NCI-H1694 treated with DMSO at 0.1 percent for 48 hours (cell line): ENCODE results near the gene DYNLL2.
"Not testable (repeated sequence)": the region's sequence is repeated elsewhere in the genome, so short reads cannot be mapped to it uniquely, and the experiment has no call there.

Experiments used
- DNase-seq: peaks from one replicate; lab custom pipeline; 2025; lab: John Stamatoyannopoulos, UW

The DYNLL2 gene

DNA sequence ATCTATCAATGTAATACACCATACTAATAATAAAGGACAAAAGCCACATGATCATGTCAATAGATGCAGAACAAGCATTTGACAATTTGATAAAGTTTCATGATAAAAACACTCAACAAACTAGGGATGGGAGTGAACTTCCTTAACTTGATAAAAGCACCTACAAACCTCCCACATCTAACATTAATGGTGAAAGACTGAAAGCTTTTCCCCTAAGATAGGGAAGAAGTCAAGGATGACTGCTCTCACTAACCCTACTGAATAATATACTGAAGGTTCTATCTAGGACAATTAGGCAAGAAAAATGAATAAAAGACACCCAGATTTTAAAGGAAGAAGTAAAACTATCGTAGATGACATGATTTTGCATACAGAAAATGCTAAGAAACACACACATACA is 10.4 kb upstream of the DYNLL2 start:
- DNase-seq: no peak

DNA sequence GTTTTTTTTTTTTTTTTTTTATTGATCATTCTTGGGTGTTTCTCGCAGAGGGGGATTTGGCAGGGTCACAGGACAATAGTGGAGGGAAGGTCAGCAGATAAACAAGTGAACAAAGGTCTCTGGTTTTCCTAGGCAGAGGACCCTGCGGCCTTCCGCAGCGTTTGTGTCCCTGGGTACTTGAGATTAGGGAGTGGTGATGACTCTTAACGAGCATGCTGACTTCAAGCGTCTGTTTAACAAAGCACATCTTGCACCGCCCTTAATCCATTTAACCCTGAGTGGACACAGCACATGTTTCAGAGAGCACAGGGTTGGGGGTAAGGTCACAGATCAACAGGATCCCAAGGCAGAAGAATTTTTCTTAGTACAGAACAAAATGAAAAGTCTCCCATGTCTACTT is 10.0 kb upstream of the DYNLL2 start:
- not testable (repeated sequence) for DNase-seq

DNA sequence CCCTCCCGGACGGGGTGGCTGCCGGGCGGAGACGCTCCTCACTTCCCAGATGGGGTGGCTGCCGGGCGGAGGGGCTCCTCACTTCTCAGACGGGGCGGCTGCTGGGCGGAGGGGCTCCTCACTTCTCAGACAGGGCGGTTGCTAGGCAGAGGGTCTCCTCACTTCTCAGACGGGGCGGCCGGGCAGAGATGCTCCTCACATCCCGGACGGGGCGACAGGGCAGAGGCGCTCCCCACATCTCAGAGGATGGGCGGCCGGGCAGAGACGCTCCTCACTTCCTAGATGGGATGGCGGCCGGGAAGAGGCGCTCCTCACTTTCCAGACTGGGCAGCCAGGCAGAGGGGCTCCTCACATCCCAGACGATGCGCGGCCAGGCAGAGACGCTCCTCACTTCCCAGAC is 8.8 kb upstream of the DYNLL2 start:
- not testable (repeated sequence) for DNase-seq

DNA sequence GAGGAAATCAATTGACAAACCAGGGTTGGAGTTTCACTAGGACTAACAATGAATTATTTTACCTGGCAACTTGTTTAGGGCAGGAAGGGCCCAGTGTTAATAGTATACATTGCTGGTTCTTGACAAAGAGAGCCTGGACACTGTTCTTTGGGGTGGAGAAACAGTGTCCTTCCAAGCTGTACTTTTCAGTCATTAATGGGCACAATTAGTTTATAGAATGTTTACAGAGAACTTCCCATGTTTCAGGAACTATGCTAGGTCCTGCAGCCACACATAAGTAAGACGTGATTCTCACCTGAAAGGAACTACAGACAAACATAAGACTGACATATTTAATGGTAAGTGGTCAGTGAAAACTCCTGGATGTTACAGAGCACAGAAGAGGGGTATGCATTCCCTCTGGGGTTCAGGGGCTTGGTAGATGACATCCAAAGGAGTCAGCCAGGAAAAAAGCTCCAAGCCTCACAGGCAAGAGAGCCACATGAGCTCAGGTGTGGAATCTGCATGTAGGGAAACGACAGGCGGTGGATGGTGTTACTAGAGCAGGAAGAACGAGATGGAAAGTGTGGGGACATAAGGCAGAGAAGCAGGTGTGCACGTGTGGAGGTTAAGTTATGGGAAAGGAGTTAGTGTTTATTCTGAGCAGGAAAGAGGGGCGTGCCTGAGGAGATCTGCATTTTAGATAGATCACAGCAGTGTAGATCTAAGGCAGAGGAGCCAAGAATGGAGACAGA is 3.8 kb upstream of the DYNLL2 start:
- DNase-seq: no peak

DNA sequence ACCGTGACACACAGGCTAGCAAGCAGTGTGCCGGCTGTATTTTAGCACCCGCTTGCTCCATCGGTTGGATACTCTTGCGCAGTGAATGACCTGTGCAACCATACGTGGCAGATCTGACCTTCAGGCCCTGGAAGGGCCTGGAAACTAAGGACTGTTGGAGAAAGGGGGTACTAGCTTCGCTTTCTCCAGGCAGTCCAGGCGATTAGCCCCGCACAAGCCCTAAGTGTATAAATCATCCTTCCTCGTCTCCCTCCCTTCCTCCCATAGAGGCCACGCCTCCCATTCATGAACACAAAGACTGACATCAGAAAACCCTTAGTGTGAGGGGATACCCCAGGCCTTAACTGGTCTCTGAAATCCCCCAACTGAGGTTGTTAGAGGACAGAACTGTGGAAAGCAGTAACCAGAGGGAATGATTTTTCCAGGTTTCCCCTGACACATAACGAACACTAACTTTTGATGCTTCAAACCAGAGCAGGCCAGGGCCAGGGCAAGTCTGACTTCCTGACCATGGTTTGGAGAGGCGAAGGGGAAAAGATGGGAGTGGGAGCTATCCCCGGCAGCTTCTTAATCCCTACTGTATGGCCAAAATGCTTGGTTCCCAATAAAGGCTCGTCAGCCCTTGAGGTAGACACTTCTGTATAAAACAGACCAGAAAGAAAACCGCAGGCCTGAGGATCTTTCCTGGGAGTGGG is 1.4 kb upstream of the DYNLL2 start:
- no peak for DNase-seq

DNA sequence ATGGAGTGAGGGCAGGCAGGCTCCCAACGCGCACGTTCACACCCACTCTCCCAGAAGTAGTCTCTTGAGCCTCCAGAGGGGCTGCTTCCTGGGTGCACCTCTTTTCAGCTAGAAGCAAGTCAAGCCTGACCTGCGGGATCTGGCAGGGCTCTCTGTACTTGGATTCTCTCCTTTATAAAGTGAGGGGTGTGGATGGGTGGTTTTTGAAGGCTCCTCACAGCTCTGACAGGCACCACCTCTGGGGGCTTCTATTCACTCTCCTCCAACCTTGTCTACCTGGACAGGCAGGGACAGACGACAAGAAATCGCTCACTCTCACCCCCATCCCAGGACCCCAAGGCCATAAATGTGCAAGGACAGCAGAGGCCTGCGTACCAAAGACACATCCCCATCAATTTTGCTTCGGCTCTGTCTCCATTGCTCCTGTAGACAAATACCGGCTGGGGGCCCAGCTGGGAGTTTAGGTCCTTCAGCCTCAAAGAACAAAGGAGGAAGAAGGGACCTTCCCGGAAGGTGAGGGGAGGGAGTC is 814 bp upstream of the DYNLL2 start:
- DNase-seq: no peak

DNA sequence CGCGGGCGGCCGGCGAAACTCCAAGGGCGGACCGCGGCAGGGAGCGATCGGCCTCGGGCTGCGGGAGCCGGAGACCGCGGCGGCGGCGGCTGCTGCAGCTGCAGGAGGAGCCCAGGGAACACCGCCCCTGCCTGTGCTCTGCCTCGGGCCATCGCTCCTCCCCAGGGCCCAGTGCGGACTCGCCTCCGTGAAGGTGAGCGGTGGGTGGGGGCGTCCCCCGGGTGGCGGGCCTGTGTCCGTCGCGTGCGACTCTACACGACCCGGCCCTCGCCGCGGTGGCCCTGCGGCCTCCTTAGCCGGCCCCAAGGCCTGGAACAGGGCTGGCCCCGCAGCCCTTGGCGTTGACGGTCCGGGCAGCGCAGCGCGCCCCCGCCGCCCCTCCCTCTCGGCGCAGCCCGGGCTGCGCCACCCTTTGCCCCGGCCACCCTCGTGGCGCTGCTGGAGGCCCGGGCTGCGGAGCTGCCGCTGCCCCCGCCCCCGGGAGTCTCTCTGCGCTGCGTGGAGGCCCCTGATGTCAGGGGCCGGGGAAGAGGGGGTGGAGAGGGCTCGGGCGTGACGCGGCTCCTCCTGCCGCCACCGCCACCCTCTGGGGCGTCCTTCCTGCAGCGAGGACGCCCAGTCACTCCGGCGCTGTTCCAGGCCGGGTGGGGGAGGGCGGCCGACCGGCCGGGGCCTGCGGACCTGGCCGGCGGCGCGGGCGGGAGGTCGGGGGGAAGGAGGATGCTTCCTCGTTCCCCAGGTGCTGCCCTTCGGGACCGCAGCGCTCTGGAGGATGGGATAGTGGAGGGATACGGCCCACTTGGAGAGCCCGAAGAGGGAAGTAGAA is 485 bp downstream of the DYNLL2 start:
- no peak for DNase-seq

DNA sequence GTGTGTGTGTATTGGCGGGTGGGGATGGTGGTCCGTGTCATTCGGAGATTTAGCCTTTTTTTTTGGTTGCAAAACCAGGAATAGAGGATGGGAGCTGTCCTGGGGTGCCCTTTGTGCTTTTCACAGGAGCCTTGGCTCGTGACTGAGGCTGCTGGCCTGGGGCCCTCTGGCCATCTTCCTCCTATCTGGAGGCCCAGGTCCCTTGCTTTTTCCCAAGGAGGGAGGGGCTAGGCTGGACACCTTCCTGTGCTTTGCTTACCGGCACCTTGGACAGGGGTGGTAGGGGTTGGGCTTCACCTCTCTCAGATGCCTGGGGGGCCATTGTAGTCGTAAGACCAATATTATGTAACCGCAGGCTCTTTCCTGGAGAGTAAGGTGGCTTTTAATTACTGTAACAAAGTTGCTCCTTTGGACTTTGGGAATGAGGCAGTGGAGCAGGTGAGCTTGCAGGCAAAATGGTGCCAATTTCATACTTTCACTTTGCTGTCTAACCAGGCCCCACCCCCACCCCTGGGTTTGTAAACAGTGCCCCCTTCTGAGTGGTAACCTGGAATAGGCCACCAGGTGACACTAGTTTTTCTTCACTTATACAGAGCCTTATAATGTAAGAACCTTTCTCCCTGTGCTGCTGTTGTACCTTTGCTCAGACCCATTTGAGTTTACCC is 1.2 kb downstream of the DYNLL2 start:
- peak; percentile 14 for DNase-seq

DNA sequence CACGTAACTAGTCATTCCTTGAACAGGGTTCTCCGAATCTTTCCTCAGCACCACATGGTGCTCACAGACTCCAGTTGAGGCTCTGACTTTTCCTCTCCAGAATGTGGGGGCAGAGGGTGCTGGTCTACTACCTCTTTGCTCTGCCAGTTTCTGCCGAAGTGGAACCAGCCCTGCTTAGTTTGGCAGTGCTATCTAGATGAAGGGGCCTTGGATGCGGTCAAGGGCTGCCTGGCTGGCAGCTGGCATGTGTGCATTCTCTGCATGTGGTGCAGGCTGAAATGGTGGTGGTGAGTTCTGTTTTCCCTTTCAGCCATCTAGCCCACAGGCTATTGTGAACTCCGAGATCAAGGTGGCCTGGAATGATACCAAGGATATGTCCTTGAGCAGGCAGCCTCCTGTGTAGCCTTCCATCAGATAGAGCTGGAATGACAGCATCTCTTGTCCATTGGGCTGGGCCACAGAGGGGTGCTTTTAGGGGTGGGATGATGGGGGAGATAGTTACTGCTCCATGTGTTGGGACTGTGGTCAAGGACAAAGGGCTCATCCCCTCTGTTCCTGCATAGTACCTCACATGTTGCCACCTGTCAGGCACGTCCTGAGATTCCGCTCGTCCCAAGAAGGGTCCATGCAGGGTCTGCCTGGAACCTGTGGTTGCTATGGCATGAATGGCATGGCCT is 2.0 kb downstream of the DYNLL2 start:
- no peak for DNase-seq

DNA sequence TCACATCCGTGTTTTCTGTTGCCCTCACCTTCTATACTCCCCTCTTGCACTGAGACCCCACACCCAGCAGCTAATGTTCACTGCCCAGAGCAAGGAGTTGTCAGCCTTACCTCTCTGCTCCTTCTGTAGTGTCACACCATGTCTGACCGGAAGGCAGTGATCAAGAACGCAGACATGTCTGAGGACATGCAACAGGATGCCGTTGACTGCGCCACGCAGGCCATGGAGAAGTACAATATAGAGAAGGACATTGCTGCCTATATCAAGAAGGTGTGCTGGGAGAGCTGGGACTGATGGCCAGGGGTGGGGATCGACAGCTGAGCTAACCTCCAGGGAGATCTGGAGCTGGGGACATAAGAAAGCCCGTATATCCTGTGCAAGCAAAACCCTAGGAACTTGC is 3.7 kb downstream of the DYNLL2 start:
- DNase-seq: no peak

DNA sequence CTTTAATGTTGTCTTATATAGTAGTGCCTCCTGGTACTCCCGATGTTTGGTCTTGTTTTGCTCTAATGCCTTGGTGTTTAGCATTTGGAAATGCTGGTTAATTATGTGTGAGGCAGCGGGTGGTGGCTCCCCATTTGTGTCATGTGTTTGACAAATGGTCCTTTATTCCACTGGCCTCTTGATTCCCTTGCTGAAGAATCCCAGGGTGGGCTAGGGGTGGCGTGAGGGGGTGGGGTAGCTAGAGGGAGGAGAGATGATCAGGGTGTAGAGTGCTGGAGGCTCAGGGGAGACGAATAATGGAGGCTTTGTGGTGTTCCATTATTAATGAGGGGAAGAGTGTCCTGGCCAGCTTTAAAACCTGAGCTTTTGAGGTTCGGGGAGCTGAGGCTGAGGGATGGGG is 5.4 kb downstream of the DYNLL2 start:
- DNase-seq: no peak

DNA sequence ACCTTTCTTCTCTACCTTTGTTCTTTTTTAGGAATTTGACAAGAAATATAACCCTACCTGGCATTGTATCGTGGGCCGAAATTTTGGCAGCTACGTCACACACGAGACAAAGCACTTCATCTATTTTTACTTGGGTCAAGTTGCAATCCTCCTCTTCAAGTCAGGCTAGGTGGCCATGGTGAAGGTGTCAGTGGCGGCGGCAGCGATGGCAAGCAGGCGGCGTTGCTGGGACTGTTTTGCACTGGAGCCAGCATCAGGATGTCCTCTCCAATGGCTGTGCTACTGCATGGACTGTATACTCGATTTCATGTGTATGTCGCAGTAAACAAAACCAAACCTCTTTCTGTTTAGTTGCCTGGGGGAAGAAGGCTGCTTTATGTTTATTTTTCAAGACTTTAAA is 5.9 kb downstream of the DYNLL2 start:
- DNase-seq: no peak

DNA sequence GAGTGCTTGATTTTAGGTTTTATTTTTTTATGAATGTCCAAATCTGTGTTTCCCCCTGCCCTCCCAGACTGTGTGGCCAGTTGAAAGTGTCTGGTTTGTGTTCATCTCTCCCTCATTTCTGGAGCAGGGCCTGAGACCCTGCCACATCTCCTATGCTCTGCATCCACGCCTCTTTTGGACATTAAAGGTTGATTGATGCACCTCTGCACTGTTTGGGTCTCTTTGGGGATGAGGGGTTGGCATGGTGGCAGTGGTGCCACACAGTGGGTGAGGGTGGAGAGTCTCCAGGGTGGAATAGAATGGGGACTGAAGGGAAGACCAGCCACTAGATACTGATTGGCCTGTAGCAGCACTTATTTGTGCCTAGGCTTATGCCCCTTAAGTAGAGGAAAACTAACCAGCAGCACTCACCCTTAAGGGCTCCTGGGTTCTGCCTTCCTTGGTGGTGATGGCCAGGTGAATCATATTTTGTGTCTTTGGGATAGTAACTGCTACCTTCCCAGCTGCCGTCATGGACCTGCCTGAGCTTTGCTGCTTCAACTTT is 7.9 kb downstream of the DYNLL2 start:
- DNase-seq: no peak

DNA sequence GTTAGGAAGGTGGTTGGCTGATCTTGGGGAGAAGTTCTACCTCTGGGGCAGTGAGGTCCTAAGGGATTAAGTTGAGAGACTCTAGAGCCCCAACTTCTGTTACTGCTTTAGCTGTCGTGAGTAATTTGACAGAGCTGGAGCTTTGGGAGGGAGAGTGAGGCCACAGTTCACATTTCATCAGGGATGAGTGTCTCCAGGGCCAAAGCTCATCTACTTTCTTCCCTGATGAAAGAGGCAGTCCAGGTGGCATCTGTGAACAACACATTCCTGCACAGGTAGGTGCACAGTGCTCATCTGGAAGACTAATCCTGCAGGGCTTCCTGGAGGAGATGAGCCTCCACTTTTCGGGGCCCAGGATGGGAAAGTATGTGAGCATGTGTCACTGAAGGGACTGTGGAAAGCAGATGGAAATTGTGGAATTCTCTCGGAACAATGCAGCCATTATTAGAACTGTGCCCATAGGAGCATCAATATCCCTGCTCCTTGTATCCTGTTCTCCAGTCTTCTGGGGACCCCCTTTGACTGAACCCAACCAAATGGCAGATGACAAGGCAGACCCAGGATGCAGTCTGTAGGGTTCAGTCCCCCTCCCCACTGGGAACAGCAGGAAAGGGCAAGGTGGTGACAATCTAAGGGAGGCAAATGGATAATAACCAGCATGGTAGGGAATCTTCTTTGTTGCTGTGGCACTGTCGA is 9.0 kb downstream of the DYNLL2 start:
- DNase-seq: no peak

DNA sequence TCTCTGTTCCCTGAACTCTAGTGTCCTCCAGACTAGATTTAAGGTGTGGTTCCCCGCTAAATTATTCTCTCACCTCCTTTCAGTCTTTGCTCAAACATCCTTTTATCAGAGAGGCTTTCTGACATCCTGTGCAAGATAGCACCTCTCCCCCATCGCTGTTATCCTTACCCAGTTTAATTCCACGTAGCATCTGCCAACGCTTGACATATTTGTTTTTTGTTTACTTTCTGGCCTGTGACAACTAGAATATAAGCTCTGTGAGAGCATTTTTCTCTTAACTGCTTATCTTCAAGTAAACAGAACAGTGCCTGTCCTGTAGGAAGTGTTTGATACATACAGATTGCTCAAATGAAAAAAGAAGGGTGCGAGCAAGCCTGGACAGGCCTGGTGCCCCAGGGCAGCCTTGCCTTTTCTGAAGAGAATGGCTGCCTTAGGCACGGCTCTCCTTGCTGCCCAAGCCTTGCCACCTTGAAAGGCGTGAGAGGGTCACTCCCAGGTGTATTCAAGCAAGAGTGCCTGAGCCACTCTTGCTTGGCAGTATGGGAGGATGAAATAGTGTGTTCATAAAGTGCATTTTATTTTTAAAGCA is 9.7 kb downstream of the DYNLL2 start:
- DNase-seq: no peak

DNA sequence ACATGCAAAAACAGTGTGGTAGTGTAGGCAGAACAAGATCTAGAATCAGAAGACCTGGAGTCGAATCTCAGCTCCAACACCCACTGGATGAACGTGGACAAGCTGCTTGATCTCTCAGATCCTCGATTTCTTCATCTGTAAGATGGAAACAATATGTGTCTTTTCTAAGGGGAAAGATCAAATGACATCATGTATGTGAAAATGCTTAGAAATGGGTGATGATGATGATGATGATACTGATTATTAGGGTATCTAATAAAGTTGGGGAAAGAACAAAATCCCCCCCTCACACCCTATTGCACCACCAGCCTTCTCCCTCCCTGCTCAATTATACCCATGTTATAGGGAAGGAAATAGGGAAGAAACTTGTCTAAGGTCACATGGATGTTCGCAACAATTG is 10.9 kb downstream of the DYNLL2 start:
- DNase-seq: no peak

DNA sequence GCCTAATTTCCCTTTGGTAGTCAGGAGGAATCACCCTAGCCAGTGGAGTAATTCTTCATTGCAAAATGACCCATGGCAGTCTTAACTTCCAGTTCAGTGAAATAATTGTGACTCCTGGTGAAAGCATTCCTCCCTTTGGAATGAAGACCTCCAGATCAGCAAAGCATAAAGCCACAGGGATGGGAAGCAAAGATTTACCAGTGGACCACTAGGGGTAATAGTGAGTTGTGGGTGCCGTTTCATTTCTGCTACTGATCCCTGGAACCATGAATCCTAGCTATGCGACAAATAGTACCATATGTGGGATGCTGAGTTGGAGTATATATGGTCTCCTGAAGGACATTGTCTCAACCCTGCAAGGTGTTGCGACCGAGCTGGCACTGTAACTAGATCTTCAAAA is 13.7 kb downstream of the DYNLL2 start:
- DNase-seq: no peak

DNA sequence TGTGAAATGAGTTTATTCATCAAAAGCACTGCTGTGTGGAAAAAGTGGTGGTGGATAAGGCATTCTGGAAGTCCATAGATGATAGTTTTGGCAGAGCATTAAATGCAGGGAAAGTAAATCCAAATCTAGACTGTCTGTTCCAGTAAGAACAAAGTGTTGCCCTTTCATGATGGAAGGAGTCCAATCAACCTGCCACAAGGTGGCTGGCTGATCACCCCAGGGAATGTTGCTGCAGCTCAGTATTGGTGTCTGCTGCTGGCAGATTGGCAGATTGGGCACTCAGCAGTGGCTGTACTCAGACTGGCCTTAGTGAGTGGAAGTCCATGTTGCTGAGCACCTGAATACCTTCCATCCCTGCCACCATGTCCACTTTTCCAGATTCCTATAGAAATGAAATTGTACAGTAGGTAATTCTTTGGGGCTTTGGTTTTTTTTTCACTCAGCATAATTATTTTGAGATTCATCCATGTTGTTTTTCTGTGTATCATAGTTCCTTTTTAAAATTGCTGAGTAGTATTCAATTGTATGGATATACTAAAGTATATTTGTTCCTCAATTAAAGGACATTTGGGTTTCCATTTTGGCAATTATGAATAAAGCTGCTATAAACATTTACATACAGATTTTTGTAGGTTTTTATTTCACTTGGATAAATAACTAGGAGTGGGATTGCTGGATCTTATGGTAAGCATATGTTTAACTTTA is 14.3 kb downstream of the DYNLL2 start:
- DNase-seq: no peak

DNA sequence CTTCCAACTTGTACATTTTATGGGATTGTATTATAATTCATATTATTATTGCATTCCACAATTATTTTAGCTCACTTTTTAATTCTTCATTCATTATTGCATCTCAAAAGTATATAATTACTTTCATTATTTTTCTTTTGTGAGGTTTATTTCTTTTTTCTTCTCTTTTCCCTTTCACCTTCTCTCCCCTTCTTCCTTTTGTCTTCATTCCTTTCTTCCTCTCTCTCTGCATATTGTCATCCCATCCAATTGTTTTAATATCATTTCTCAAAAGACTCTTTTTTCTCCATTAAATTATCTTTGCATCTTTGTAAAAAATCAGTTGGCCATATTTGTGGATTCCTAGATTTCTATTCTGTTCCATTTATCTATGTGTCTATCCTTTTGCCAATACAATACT is 17.3 kb downstream of the DYNLL2 start:
- no peak for DNase-seq

DNA sequence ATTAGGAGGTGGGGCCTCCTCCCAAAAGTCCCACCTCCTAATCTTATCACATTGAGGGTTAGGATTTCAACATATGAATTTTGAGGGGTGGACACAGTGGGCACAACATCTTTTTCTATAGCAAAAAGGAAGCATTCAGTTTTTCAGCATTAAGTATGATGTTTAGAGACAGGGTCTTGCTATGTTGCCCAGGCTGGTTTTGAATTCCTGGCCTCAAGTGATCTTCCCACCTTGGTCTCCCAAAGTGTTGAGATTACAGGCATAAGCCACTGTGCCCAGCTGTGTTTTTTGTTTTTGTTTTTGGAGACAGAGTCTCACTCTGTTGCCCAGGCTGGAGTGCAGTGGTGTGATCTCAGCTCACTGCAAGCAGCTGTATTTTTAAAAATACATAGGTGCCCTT is 18.7 kb downstream of the DYNLL2 start:
- DNase-seq: not testable (repeated sequence)
